Activated CD4-positive, alpha-beta T cell treated with anti-CD3 and anti-CD28 coated beads, Interleukin-2, Interleukin-4, amounts not matched to agents 100 ng/mL and 50 ng/mL, durations not matched to agents 16 hours and 8 hours (primary cell): ENCODE measurements around the gene FAM107B.

Experiments
- DNase-seq: peaks from one replicate; pipeline ENCODE4 v3.0.0-alpha.2; 2020; ENCODE audit warnings: low spot score

Gene FAM107B

GRCh38 chr10:14776546-14776945 lies 1.8 kb upstream of the FAM107B start:
- DNase-seq, result no peak

GRCh38 chr10:14775656-14776055 lies 959 bp upstream of the FAM107B start:
- no peak for DNase-seq

GRCh38 chr10:14774214-14774580 lies 500 bp downstream of the FAM107B start:
- no peak for DNase-seq

- DNase-seq, result no peak
Measured at GRCh38 chr10:14773551-14774213, 1.0 kb downstream of the FAM107B start.

GRCh38 chr10:14772399-14772798 lies 2.3 kb downstream of the FAM107B start:
- DNase-seq, result no peak

- DNase-seq, result no peak
Measured at GRCh38 chr10:14770927-14771326, 3.8 kb downstream of the FAM107B start.

GRCh38 chr10:14761372-14761771 lies 13.3 kb downstream of the FAM107B start:
- DNase-seq, result no peak

GRCh38 chr10:14758994-14759664 lies 15.6 kb downstream of the FAM107B start:
- peak; percentile 4 for DNase-seq

- no peak for DNase-seq
Measured at GRCh38 chr10:14758451-14758850, 16.2 kb downstream of the FAM107B start.

- DNase-seq, result no peak
Measured at GRCh38 chr10:14757986-14758385, 16.7 kb downstream of the FAM107B start.

GRCh38 chr10:14757394-14757793 lies 17.3 kb downstream of the FAM107B start:
- DNase-seq, result peak; percentile 8

GRCh38 chr10:14753441-14753840 lies 21.3 kb downstream of the FAM107B start:
- no peak for DNase-seq

- no peak for DNase-seq
Measured at GRCh38 chr10:14751921-14752320, 22.8 kb downstream of the FAM107B start.

GRCh38 chr10:14751014-14751896 lies 23.4 kb downstream of the FAM107B start:
- DNase-seq, result no peak

GRCh38 chr10:14749070-14749809 lies 25.5 kb downstream of the FAM107B start:
- DNase-seq, result no peak

GRCh38 chr10:14748441-14748840 lies 26.3 kb downstream of the FAM107B start:
- DNase-seq, result no peak

GRCh38 chr10:14742815-14743214 lies 31.9 kb downstream of the FAM107B start:
- no peak for DNase-seq

GRCh38 chr10:14742382-14742781 lies 32.3 kb downstream of the FAM107B start:
- no peak for DNase-seq

- no peak for DNase-seq
Measured at GRCh38 chr10:14740684-14741247, 33.9 kb downstream of the FAM107B start.

- no peak for DNase-seq
Measured at GRCh38 chr10:14737808-14738545, 36.7 kb downstream of the FAM107B start.

GRCh38 chr10:14736600-14737081 lies 38.1 kb downstream of the FAM107B start:
- DNase-seq, result no peak
